Stimulated activated CD4-positive, alpha-beta T cell treated with anti-CD3 and anti-CD28 coated beads, Interleukin-12 subunit alpha, Interleukin-12 subunit beta, amount 100 ng/mL, for 24 hours (primary cell): ENCODE data around the gene CHRM5.

Experiments
- DNase-seq, 2 experiments: peaks; one replicate each; pipeline ENCODE4 v3.0.0-alpha.2; 2020; ENCODE audit warnings: low read depth in 2 of 2

CHRM5 gene

GRCh38 chr15:34101366-34102174 is 133.3 kb downstream of the CHRM5 start, which contains the start of the genes EMC7 and PGBD4:
EMC7 (minus strand) TSS chr15:34101862; CDS start chr15:34101839, 23 bp downstream.
PGBD4 (plus strand) TSS chr15:34102083; CDS start chr15:34102532, 449 bp downstream.
- DNase-seq = peak; percentile 99 to 100

- DNase-seq = no peak
Observed at GRCh38 chr15:34102175-34102925, 134.1 kb downstream of the CHRM5 start.

- DNase-seq = no peak
Observed at GRCh38 chr15:34106423-34106822, 138.1 kb downstream of the CHRM5 start.

- DNase-seq = no peak
Observed at GRCh38 chr15:34107315-34107714, 139.0 kb downstream of the CHRM5 start.

GRCh38 chr15:34109797-34110663 is 141.7 kb downstream of the CHRM5 start:
- DNase-seq = no peak

GRCh38 chr15:34111488-34111887 is 143.2 kb downstream of the CHRM5 start:
- DNase-seq = no peak

GRCh38 chr15:34114215-34114614 is 145.9 kb downstream of the CHRM5 start:
- DNase-seq = no peak

- no peak for DNase-seq
Observed at GRCh38 chr15:34114739-34115138, 146.4 kb downstream of the CHRM5 start.

- no peak for DNase-seq
Observed at GRCh38 chr15:34116620-34117019, 148.3 kb downstream of the CHRM5 start.
